Mucosa of stomach (tissue), 1 donor: ENCODE measurements around the gene MAP2.
A peak's percentile ranks its signal among the peaks of the same experiment; 100 is the strongest.

Experiments
- H3K27me3 ChIP-seq: one replicate; pipeline ENCODE4 v1.7.0; 2013; ENCODE audit warnings: mild to moderate bottlenecking, low read length; ENCODE audit not compliant: control insufficient read depth, insufficient read depth
- H3K36me3 ChIP-seq: one replicate; pipeline ENCODE4 v1.7.0; 2013; ENCODE audit warnings: low read length; ENCODE audit not compliant: control insufficient read depth, insufficient read depth
- H3K4me1 ChIP-seq: one replicate; pipeline ENCODE4 v1.7.0; 2013; ENCODE audit warnings: mild to moderate bottlenecking, low read length; ENCODE audit not compliant: control insufficient read depth, insufficient read depth
- H3K4me3 ChIP-seq: one replicate; pipeline ENCODE4 v1.7.0; 2013; ENCODE audit warnings: low read length
- H3K9ac ChIP-seq: one replicate; pipeline ENCODE4 v1.7.0; 2013; ENCODE audit warnings: mild to moderate bottlenecking, low read length, moderate library complexity
- H3K9me3 ChIP-seq: one replicate; pipeline ENCODE4 v1.7.0; 2013; ENCODE audit warnings: mild to moderate bottlenecking, low read length, moderate library complexity; ENCODE audit not compliant: control insufficient read depth
- donor health status: Pancreatic carcinoma.

The MAP2 gene, protein sequence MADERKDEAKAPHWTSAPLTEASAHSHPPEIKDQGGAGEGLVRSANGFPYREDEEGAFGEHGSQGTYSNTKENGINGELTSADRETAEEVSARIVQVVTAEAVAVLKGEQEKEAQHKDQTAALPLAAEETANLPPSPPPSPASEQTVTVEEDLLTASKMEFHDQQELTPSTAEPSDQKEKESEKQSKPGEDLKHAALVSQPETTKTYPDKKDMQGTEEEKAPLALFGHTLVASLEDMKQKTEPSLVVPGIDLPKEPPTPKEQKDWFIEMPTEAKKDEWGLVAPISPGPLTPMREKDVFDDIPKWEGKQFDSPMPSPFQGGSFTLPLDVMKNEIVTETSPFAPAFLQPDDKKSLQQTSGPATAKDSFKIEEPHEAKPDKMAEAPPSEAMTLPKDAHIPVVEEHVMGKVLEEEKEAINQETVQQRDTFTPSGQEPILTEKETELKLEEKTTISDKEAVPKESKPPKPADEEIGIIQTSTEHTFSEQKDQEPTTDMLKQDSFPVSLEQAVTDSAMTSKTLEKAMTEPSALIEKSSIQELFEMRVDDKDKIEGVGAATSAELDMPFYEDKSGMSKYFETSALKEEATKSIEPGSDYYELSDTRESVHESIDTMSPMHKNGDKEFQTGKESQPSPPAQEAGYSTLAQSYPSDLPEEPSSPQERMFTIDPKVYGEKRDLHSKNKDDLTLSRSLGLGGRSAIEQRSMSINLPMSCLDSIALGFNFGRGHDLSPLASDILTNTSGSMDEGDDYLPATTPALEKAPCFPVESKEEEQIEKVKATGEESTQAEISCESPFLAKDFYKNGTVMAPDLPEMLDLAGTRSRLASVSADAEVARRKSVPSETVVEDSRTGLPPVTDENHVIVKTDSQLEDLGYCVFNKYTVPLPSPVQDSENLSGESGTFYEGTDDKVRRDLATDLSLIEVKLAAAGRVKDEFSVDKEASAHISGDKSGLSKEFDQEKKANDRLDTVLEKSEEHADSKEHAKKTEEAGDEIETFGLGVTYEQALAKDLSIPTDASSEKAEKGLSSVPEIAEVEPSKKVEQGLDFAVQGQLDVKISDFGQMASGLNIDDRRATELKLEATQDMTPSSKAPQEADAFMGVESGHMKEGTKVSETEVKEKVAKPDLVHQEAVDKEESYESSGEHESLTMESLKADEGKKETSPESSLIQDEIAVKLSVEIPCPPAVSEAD (N-terminal part only)

GRCh38 chr2:209423562-209424198 is at the start of gene MAP2:
TSS of gene MAP2 (plus strand) at chr2:209424047. CDS start at chr2:209653171, 229,124 bp downstream.
- peaks cover 12% of the 10 kb centered on the region for H3K4me1 ChIP-seq
- H3K27me3 ChIP-seq, result peaks cover 9% of the 10 kb centered on the region
- H3K4me3 ChIP-seq, result peak within 1 kb of the TSS; percentile 89
- H3K9ac ChIP-seq, result peak within 1 kb of the TSS; percentile 65
- no peaks in the 10 kb centered on the region for H3K9me3 ChIP-seq
- no peaks in the 10 kb centered on the region for H3K36me3 ChIP-seq

DNA sequence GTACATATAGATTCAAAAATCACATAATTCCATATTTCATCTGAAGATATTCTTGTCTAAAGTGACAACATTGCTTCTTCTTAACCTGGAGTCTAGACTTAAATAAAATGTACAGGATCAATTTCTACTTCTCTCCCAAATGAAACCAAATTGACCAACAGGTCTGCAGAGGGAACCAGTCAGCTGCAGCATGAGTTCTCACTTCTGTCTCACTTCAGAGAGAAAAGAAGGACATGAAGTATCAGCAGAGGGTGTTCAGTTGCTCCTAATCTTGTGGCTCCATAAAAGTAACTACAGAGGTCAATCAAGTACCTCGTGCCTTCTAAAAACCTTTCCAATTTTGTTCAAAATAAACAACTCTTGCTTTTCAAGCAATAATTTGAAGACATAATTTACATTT is 47.2 kb upstream of the MAP2 start:
- H3K36me3 ChIP-seq, result no peaks in the 10 kb centered on the region
- H3K9me3 ChIP-seq, result no peaks in the 10 kb centered on the region
- H3K27me3 ChIP-seq, result no peaks in the 10 kb centered on the region
- H3K4me1 ChIP-seq, result no peaks in the 10 kb centered on the region
- H3K4me3 ChIP-seq, result no peak overlapping the region
- H3K9ac ChIP-seq, result no peak overlapping the region

DNA sequence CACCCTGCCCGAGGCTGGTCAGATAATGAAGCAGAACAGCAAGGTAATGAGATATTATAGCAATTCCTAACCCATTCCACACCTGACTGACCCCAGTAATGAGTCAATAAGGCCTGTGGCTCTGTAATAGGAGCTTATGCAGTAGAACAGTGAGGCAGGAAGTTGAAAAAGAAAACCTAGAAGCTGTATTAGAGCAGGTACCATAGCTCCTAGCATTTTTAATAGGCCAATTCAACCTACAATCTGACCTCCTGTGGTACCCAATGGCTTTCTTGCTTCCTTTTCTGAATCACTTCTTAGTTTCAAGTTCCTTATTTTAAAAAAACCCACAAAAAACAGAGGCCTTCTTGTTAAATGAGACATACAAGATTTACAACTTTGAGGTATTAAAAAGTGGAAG is 43.6 kb upstream of the MAP2 start:
- Histone ChIP-seq H3K4me1 (no peaks in the 10 kb centered on the region), H3K9me3 (no peaks in the 10 kb centered on the region), H3K4me3 (no peak overlapping the region), H3K36me3 (no peaks in the 10 kb centered on the region), H3K9ac (no peak overlapping the region), H3K27me3 (no peaks in the 10 kb centered on the region)

- H3K36me3 ChIP-seq, result no peaks in the 10 kb centered on the region
- H3K9me3 ChIP-seq, result no peaks in the 10 kb centered on the region
- H3K4me1 ChIP-seq, result no peaks in the 10 kb centered on the region
- H3K9ac ChIP-seq, result no peak overlapping the region
- H3K27me3 ChIP-seq, result no peaks in the 10 kb centered on the region
- H3K4me3 ChIP-seq, result no peak overlapping the region
Measured at GRCh38 chr2:209381091-209381490, 42.8 kb upstream of the MAP2 start.

DNA sequence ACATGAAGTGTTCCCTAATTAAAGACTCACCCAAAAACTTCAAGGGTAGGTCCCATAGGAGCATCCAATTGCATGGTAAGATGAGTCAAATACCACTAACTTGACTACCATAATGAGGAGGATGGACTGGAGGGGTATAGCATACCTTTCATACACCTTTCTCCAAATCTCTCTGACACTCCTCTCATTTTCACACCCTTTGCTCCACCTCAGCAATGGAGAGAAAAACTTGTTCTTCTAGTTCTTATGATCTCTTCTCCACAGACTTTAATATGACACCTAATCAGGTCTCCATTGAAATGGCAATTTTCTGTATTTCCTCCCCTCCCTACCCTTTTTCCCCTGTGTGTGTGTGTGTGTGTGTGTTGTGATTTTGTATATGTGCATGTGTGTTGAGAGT is 41.1 kb upstream of the MAP2 start:
- Histone ChIP-seq H3K9ac (no peak overlapping the region), H3K9me3 (no peaks in the 10 kb centered on the region), H3K27me3 (no peaks in the 10 kb centered on the region), H3K4me3 (no peak overlapping the region), H3K4me1 (no peaks in the 10 kb centered on the region), H3K36me3 (no peaks in the 10 kb centered on the region)

DNA sequence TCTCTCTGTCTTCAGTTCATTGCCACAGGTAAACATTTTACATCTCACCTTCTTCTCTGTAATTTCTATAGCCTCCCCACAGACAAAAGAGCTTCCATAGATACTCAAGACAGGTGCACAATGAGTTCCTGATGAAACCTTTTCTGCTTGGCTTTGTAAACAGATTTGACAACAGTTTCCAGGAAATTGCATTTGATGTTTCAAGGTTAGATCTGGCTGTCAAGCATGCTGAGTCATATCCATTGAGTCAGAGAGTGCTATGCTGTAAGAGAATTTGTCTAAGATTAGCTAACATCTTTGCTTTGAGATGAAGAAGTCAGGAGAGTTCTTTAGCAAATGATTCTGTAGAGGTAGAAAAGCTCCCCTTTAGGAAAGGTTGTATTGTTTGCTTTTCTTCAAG is 40.6 kb upstream of the MAP2 start:
- Histone ChIP-seq H3K9me3 (no peaks in the 10 kb centered on the region), H3K4me3 (no peak overlapping the region), H3K9ac (no peak overlapping the region), H3K4me1 (no peaks in the 10 kb centered on the region), H3K27me3 (no peaks in the 10 kb centered on the region), H3K36me3 (no peaks in the 10 kb centered on the region)

GRCh38 chr2:209387389-209387788 is 36.5 kb upstream of the MAP2 start:
- Histone ChIP-seq H3K27me3 (no peaks in the 10 kb centered on the region), H3K4me3 (no peak overlapping the region), H3K4me1 (no peaks in the 10 kb centered on the region), H3K9me3 (no peaks in the 10 kb centered on the region), H3K9ac (no peak overlapping the region), H3K36me3 (no peaks in the 10 kb centered on the region)

- no peak overlapping the region for H3K9ac ChIP-seq
- H3K36me3 ChIP-seq, result no peaks in the 10 kb centered on the region
- no peak overlapping the region for H3K4me3 ChIP-seq
- H3K4me1 ChIP-seq, result no peaks in the 10 kb centered on the region
- no peaks in the 10 kb centered on the region for H3K9me3 ChIP-seq
- no peaks in the 10 kb centered on the region for H3K27me3 ChIP-seq
Measured at GRCh38 chr2:209388446-209389037, 35.3 kb upstream of the MAP2 start.

- Histone ChIP-seq H3K9me3 (no peaks in the 10 kb centered on the region), H3K27me3 (no peaks in the 10 kb centered on the region), H3K4me3 (no peak overlapping the region), H3K9ac (no peak overlapping the region), H3K36me3 (no peaks in the 10 kb centered on the region), H3K4me1 (no peaks in the 10 kb centered on the region)
Measured at GRCh38 chr2:209389171-209389618, 34.7 kb upstream of the MAP2 start.

DNA sequence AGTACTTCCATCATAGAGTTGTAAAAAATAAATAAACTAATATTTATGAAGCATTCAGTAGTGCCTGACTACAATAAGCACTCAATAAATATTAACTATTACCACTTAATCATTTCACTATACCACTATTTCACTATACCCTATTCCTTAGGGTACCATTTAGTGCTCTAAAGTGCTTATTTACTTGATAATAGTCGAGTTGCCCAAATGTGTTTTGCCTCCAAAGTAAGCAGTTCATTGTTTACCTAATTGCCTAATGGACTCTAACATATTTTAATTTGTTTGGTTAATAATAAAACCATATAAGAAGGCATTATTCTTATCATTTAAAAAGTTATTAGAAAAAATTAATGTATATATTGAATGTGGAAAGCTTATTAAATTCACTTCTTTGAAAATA is 33.0 kb upstream of the MAP2 start:
- Histone ChIP-seq H3K4me1 (no peaks in the 10 kb centered on the region), H3K36me3 (no peaks in the 10 kb centered on the region), H3K9me3 (no peaks in the 10 kb centered on the region), H3K4me3 (no peak overlapping the region), H3K27me3 (no peaks in the 10 kb centered on the region), H3K9ac (no peak overlapping the region)

DNA sequence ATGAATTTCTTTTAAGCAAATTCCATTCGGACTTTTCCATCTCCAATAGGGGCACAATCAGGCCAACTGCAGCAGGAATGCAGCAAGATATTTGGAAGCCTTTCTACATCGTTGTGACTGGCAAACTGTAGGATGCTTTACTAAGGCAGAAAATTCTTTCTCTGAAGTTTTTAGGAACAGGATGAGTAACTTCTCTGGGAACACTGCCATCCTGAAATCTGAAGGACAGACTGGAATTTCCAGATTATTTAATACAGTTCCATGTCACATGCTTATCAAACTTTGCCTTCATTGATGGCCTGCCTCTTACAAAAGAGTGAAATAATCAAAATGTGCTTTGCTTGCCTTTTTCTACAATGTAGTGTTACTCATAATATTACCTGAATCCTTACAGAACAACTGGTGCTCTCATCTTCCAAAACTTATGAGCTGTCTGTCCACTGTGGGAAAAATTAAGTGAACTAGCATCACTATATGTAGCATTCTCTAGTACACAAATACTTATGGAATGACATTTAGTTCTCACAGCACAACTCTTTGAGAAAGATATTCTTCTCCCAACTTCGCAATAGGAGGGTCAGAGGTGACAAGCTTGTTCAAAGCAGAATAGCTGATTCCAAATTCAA is 32.0 kb upstream of the MAP2 start:
- Histone ChIP-seq H3K4me1 (no peaks in the 10 kb centered on the region), H3K27me3 (no peaks in the 10 kb centered on the region), H3K4me3 (no peak overlapping the region), H3K36me3 (no peaks in the 10 kb centered on the region), H3K9me3 (no peaks in the 10 kb centered on the region), H3K9ac (no peak overlapping the region)
